HCEC 1CT (cell line): ENCODE measurements around the gene KCND2.

Source experiments
- DNase-seq: peaks from one replicate; pipeline ENCODE4 v3.0.0-alpha.2; 2017

Gene KCND2

DNA sequence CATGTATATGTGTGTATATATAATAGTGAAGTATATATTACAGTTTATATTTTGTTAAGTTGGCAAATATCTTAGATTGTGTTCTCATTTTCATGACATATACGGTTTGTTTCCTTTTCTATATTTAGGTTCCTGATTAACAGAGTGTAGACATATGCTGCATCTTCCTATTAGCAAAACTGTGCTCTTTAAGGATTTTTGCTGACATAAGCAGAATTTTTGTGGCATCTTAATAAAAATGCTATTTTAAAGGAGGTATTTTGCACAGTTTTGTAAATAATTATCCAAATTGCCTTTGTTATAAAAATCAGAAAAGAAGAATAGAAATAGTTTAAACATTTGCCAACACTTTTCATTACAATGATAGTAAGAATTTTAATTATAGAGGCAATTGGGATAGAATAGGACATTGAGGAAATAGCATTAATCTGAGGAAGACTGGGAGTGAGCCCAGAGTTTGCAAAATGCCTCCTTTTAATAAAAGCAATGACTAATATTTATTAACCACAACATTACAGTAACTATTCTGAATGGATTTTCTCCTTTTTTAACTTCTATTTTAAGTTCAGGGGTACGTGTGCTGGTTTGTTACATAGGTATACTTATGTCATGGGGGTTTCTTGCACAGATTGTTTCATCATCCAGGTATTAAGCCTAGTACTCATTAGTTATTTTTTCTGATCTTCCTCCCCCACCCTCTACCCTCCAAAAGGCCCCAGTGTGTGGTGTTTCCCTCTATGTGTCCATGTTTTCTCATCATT, 38.2 kb downstream of the KCND2 start:
- no peak for DNase-seq

DNA sequence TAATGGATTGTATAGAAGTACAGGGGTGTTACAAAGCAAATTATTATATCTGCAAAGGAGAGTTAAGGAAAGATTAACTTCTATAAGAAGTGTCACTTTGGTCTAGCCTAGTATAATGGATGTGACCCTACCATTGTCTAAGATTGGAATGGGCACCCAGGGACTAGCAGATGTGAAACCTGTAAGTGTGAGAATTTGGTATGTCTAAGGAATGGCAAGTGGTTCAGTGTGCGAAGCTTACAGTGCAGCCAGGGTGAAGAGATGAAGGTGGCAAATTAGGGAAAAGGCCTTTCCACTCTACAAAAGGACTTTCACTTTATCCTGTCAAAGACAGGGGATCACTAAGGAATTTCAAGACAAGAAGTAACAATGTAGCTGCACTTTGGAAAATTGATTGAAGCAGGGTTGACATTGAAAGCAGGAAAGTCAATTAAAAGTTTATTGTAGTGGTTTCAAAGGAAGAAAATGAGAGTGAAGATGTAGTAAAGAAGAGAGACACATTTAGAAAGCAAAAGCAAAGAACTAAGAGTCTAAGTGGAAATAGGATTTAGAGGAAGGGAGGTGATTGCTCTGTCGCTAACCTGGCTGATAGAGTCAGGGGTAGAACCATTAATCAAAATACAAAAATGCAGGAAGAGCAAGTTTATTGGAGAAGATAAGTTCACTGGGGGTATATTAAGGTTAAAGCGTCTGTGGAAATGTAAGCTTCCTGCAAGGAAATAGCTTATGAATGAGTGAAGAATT, 47.4 kb downstream of the KCND2 start:
- no peak for DNase-seq

DNA sequence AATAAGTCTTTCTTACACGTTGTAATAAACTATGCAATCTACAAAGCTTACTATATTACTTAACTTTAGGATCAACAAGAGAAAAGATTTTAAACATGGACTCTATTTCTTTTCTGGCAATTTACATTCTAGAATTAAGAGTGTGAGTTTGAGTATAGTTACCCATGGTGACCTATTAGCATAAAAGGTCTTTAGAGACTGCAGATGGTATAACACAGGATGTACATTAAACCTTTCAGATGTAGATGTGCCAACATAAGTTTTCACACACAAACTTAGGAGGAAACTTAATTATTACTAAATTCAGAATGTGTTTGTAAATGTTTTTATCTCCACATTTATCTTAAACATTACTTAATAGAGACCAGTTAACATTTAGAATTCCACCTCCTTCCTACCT, 54.1 kb downstream of the KCND2 start:
- DNase-seq: no peak

DNA sequence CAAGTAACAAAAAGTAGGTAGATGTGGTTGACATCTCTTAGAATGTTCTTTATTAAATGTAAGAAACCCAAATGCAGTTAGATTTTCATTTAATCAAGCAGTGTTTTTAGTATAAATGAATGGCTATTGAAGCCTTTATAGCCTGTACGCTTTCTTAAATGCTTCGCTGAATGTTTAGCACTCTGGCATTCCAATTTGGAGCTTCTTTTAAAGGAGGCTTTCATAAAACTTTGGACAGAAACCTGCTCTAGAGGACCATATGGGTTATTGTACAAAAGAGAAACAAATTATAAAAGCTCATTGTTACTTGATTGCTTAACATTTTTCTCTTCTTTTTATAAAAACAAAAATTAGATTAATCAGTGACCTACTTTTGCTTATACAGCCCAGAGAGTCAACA, 59.5 kb downstream of the KCND2 start:
- DNase-seq: no peak

DNA sequence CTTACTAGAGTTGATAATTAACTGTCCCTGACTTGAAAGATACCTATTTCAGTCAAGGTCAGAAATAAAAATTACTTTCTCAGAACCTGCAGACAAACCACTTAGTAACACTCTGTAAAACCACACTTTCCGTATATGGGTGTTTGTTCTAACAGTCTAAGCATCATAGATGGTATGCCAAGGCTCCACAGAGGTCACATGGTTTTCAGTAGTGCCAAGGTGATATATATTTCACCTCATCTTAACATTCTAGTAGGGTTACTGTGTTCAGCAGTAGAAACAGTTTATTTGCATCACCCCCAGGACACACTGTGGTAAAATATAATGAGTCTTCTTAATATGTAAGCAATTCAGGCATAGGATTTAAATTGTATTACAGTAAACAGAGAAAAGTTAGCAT, 61.5 kb downstream of the KCND2 start:
- no peak for DNase-seq

DNA sequence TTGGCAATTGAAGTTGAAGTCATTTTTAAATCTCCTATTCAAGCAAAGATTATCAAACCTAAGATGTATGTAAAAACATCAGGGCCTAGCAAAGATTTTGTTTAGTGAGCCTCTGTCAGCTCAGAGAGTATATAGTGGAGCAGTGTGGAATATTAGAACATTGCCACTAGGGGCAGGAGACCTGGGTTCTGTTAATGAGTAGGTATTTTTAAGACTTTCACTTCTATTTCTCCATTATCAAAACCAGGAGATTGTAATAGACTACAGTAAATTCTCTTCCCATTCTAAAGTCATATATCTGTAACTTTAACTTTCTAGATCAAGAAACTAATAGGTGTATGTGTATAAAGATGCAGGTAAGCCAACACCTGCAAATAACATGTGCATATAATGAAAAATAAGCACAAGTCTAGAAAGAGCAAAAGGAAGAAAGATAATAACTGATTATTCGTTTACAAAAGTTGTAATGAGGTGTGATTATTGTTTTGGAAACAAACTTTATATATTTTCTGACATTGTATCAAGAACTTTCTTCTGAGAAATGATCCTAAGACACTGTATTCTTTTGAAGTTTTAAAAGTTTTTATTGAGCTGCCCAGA, 64.4 kb downstream of the KCND2 start:
- no peak for DNase-seq

DNA sequence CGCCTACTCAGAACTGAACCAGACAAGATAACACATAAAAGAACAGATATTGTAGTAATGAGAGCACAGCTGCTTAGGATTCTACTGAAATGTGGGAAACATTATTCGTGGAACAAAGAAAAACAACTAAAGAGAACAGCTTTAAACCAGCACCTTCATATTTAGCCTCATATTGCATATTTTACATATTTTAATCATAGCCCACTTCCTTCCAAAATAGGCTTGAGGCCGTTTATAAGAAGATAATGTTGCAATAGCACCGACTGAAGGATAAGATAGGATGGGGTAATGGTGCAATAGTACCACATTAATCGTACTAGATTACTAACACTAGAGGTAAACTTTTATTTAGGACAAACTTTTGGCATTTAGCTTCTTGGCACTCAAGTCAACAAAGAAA, 71.3 kb downstream of the KCND2 start:
- DNase-seq: no peak

DNA sequence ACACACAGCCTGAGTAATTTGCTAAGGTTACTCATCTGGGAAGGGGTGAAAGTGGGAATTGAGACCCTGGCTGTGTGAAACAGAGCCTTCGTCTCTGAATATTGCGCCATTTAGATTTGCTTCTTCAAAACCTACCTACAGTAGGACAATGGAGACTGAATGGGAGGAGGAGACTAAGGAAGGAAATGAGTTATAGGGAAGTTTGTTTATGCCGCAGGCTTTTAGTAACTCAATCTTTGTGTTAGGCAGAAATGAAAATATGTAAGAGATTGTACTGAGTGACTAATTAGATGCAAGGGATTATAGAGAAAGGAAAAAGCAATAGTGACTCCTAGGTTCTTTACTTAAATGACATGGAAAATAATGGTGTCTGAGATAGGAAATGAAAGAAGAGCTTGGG, 80.2 kb downstream of the KCND2 start:
- no peak for DNase-seq

DNA sequence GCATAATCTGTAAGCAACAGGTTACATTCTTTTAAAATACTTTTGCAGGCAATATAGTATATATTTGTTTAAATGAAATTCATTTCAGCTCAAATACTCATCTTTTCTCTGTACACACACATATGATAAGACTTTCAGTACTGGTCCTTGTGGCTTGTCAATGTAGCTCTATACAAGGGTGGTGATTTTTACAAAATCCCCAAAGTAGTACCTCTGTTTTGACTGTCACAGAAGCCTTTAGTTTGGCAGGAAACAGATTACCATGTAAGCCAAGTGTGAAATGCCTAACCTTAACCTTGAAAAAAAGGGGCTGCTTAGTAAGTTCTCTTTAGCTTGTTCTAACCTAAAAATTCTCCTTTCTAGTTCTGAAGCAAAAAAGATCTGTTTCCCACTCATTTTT, 87.9 kb downstream of the KCND2 start:
- no peak for DNase-seq

DNA sequence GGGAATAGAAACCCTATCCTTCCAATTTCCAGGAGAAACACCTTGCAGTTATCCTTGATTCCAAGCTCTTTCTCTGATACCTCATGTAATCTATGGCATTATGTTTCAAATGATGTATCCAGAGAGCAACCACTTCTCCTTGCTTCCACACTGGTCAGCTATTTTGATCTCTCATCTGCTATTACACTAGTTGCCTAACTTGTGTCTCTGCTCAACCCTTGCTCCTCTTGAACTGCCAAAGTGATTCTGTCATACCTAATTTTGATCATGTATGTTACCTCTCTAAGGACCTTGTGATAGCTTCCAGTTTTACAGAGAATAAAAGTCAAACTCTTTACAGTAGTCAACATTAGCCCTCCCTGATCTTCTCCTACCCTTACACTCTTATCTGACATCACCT, 90.4 kb downstream of the KCND2 start:
- no peak for DNase-seq

DNA sequence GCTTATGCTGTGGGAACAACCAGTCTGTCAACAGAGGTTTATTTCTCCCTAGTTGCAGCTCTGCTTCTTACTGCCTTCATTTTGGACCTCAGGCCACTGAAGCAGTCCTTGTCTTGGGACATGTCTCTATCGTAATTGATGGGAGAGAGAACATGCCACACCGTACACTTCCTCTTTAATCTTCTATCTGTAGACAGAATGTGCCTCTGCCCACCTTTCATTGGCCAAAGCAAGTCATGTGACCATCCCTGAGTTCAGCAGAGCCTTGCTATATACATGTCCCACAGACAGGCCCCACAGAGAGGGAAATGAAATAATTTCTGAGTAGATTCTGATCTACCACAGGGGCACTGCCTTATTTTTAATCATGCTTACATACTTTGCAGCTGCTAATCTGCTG, 98.0 kb downstream of the KCND2 start:
- DNase-seq: no peak

DNA sequence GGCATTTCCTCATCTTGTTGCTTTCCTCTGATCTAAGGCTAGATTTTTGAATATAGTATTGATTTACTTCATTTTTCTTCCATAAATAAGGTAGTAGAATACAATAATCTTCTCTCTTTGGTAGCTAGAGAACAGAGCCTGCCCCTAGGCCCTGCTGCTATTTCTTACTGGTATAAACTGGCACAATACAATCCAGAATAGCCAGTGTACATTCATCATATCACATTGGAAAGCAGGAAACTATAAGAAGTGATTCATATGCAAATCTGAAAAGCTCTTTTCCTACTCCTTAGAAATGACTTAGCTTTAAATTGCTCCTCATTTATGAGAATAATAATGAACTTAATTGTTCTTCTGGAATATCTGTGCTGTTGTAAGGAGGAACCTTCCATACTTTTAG, 100.2 kb downstream of the KCND2 start:
- no peak for DNase-seq

DNA sequence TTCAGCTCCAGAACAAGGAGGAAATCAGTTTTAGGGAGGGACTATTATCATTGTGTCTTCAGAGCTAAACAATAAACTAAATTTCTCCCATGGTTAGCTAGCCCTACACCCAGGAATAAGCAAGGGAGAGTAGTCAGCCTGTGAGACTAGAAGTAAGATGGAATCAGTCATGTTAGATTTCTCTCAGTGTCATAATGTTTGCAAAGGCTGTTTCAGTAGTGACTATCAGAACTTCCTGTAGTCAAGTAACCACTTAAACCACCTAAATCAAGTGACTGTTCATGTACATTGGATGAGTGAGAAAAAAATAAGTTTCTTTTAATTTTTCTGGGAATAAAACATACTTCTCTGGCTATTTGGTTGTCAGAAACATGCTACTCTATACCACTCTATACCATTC, 121.6 kb downstream of the KCND2 start:
- no peak for DNase-seq

DNA sequence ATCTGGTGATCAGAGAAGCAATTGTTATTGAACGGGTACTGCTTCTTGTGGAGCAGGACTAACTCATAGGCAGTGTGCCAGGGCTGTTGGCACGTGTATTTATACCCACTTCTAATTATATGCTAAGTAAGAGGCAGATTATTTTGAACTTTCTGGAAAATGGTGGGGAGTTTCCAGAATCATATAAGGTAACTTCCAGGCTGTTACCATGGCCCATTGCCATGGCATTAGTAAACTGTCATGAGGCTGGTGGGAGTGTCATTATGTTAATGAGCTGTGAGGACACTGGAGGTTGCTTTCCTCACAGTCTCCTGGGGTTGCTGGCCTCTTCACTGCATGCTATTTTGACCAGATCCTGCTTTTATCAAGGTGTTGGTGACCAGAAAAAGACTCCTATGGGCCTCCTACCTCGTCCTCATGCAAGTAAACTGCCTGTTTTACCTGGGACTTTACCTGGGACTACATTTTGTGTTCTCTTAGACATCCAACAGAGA, 122.6 kb downstream of the KCND2 start:
- DNase-seq: no peak

DNA sequence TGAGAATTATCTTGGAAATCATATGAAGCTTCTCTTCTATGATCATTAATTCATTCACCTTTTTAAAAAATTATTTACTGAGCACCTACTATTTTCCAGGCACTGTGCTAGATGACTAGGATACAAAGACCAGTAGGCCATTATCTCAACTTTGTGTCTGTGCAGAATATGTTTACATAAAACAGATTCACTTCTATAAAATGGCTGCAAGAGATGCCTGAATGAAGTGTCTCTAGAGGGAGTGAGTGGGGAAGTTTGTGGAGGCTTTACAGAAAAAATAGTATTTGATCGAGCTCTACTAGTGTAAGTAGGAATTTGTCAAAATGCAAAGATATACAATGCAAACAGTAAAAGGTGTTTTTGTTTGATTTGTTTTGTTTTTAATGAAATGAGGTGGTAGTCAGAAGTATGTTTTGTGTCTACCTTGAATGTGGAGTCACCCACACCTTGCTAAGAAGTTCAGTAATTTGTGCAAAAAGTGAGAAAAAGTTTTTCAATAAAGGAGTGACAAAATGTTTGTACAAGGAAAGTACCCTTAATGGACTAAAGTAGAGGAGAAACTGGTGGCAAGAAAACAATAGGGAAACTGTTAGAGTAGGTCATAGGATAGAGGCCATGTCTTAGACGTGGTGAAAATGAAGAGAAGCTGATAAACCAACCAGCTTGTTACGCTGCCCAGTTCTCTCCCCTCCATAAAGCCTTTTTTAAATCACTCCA, 125.5 kb downstream of the KCND2 start:
- DNase-seq: no peak

DNA sequence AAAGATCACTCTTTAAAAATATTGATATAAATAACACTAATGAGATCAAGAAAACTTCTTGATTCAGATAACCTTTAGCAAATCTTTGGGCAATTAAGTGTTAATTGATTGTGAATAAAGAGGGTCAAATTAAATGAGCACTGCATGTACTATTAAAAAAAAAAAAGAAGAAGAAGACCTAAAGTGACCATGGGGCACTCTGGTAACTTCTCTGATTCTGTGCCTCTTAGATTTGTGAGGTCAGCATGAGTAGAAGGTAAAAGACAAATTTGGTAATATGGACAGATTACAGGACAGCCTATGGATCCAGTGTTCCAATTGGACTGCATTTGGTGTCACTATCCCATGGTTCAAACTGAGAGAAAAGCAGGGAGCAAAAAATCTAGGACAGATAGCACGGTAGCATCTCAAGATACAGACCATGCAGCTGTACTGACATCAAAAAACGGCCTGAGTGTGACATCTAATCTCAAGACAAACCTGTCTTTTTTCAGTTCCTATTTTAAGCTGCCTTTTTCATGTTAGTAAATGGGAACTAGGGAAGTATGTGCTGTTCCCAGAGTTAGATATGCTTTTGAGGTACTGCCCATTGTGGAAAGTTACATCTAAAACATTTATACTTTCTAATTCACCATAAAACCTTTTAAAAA, 128.0 kb downstream of the KCND2 start:
- DNase-seq: no peak

DNA sequence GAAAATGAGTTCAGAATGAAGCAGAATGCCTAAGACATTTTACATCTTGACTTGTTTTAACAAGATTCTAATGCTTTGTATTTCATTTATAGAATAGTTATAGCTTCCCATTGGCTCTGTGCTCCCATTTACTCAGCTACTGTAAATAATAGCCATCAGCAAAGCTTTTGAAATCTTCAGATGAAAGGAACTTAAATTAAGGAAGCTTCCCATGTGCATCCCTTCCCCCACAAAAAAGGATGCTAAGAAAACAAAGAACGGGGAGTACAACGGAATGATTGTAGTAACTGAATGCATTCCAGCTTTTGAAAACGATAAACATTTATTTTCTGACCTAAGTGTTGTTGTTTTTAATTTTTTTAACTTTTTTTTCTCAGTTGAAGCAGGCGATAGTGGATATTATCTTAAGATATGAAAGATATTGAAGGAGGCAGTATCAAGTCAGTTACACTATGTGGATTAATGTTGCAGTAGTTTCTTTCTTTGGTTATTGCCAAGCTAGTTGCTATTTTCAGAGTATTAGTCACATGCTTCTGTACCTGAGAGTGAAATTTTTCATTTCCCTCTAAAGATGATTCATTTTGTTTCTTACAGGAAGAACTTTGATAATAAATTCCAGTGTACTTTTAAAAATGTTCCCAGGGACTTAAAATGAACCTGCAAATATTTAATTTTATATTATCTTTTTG, 129.2 kb downstream of the KCND2 start:
- DNase-seq: no peak

DNA sequence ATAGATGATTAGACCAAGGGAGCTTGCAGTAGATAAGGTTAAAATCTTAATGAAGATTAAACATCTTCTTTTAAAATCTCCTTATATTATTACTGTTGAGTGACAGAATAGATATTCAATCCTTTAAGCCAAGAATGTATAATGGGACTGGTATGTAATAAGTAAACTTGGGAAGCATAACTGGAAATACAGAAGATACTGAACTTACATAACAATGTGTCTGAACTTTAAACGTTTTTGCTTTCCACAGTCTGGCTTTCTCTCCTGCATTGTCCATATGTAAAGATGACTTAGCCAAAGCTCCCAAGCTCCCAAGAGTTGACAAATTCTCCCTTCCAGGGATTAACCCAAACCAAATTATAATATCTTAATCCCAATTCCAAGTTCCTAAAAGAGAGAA, 129.8 kb downstream of the KCND2 start:
- DNase-seq: no peak

DNA sequence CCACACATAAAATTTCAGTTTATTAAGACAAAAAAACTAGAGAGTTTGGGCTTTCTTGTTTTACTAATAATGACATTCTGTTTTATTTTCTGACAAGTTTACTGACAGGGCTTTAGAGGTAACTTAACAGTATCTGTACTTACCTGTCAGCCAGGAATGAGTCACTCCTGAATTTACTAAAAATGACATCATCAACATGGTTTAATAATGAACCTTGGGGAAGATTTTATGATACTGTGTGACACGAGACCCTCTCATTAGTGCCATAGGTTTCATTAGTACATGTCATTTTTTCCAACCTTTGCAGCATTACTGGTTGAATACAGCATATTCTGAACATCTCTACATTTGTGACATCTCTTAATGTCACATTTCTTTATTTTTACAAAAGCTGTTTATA, 131.1 kb downstream of the KCND2 start:
- DNase-seq: no peak

DNA sequence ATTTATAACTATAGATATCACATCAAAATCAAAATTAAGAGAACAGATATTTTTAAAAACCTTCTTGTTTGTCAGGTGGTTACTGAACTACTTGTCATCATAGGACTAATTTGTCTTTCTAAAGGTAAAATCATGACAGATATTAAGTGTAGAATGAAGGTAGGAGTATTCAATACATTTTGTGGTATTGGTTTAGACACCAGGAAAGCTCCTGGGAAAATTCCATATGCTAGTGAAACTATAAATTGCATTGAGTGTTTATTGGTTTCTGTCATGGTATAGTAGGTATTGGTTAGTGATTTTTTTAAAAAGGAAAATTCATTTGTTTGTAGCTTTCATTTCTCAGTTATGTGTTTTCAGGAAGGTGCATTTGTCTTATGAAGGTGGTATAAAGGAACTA, 132.7 kb downstream of the KCND2 start:
- no peak for DNase-seq

DNA sequence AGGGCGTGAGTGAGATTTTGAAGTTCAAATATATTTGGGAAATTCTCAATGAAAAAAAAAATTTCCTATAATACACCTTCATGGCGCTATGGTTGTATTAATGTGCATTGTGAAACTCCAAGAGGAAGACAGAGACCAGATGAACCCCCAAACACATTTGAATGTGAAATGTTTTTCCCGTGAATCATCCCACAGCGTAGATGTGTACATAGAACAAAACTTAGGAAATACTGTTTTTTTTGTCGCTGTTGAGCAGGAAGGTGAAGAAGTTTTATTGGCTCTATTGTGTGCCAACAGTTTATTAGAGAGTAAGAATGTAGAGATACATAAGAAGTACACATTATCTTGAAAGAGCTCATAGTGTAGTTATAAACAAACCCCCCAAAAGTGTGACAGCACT, 134.0 kb downstream of the KCND2 start:
- no peak for DNase-seq
